GM12878 (cell line): Measurements from ENCODE around the gene PLCG2. TPM values are rescaled to one million over a fixed set of nuclear protein-coding genes. Genes with fewer than 3 reads are reported as not detected.

ENCODE experiments used
- BHLHE40 ChIP-seq, 2 experiments: fragments of 450-650 bp in 1 of 2; IDR thresholded peaks; 2 replicates each; pipeline ENCODE4 v1.6.1; 2011 to 2017; ENCODE audit warnings: low read depth in 2 of 2, borderline replicate concordance in 1 of 2, improper control_type of control experiment in 1 of 2, low read length in 1 of 2, mild to moderate bottlenecking in 1 of 2
- BMI1 ChIP-seq: fragments of 450-650 bp; IDR thresholded peaks from 2 replicates; pipeline ENCODE4 v1.6.1; 2016; ENCODE audit warnings: mild to moderate bottlenecking, moderate library complexity, borderline replicate concordance
- BRCA1 ChIP-seq: IDR thresholded peaks from 2 replicates; pipeline ENCODE4 v1.6.1; 2011; ENCODE audit warnings: low read depth, low read length, improper control_type of control experiment
- CBX3 ChIP-seq: fragments of 200-600 bp; sonication (generic); IDR thresholded peaks from 2 replicates; pipeline ENCODE4 v1.6.1; 2016; ENCODE audit warnings: low read depth, borderline replicate concordance
- CHD2 ChIP-seq: IDR thresholded peaks from 2 replicates; pipeline ENCODE4 v1.6.1; 2011; ENCODE audit warnings: low read depth, low read length, improper control_type of control experiment, borderline replicate concordance
- CHD4 ChIP-seq: fragments of 200-600 bp; sonication (generic); IDR thresholded peaks from 2 replicates; pipeline ENCODE4 v1.6.1; 2016; ENCODE audit warnings: mild to moderate bottlenecking
- ETV6 ChIP-seq, 2 experiments: fragments of 450-650 bp in 1 of 2; IDR thresholded peaks in 1 of 2; conservative IDR thresholded peaks in 1 of 2; 2 replicates each; pipeline ENCODE4 v1.6.1; 2014; ENCODE audit warnings: antibody characterized with exemption in 1 of 2, borderline replicate concordance in 1 of 2, low read depth in 1 of 2, mild to moderate bottlenecking in 1 of 2, moderate library complexity in 1 of 2
- EZH2 ChIP-seq: IDR thresholded peaks from 2 replicates; pipeline ENCODE4 v1.6.1; 2012; ENCODE audit warnings: low read depth, mild to moderate bottlenecking, control low read depth, inconsistent platforms, low read length, borderline replicate concordance; ENCODE audit not compliant: control insufficient read depth
- KLF5 ChIP-seq: fragments of 450-650 bp; IDR thresholded peaks from 2 replicates; pipeline ENCODE4 v1.6.1; 2014; ENCODE audit warnings: mild to moderate bottlenecking; ENCODE audit not compliant: partially characterized antibody
- MEF2A ChIP-seq: IDR thresholded peaks from 2 replicates; pipeline ENCODE4 v1.6.1; 2011; ENCODE audit warnings: low read depth, mild to moderate bottlenecking, low read length, moderate library complexity; ENCODE audit not compliant: insufficient read depth
- MTA2 ChIP-seq: fragments of 450-650 bp; IDR thresholded peaks from 2 replicates; pipeline ENCODE4 v1.6.1; 2016; ENCODE audit warnings: low read depth, mild to moderate bottlenecking, moderate library complexity
- MYC ChIP-seq: IDR thresholded peaks from 2 replicates; pipeline ENCODE4 v1.6.1; 2011; ENCODE audit warnings: mild to moderate bottlenecking, low read length, moderate library complexity, inconsistent platforms; ENCODE audit not compliant: insufficient read depth, insufficient replicate concordance, insufficient read length, severe bottlenecking
- NR2F1 ChIP-seq: fragments of 450-650 bp; conservative IDR thresholded peaks from 2 replicates; pipeline ENCODE4 v1.6.1; 2017; ENCODE audit warnings: mild to moderate bottlenecking
- NRF1 ChIP-seq: conservative IDR thresholded peaks from 2 replicates; pipeline ENCODE4 v1.6.1; 2011; ENCODE audit warnings: mild to moderate bottlenecking, low read depth, low read length, improper control_type of control experiment
- POLR2AphosphoS5 ChIP-seq: IDR thresholded peaks from 2 replicates; pipeline ENCODE4 v1.6.1; 2011; ENCODE audit warnings: mild to moderate bottlenecking, low read length, inconsistent platforms
- RAD21 ChIP-seq: IDR thresholded peaks from 2 replicates; pipeline ENCODE4 v1.6.1; 2011; ENCODE audit warnings: mild to moderate bottlenecking, low read depth, low read length, moderate library complexity; ENCODE audit not compliant: insufficient read depth
- SPI1 ChIP-seq: IDR thresholded peaks from 2 replicates; pipeline ENCODE4 v1.6.1; 2011; ENCODE audit warnings: low read depth, mild to moderate bottlenecking, low read length, moderate library complexity, borderline replicate concordance; ENCODE audit not compliant: insufficient read depth
- SUZ12 ChIP-seq: fragments of 200-600 bp; sonication (generic); IDR thresholded peaks from one replicate; pipeline ENCODE4 v1.6.1; 2018; ENCODE audit warnings: antibody characterized with exemption, mild to moderate bottlenecking; ENCODE audit not compliant: unreplicated experiment
- YBX1 ChIP-seq: fragments of 450-650 bp; IDR thresholded peaks from 2 replicates; pipeline ENCODE4 v1.6.1; 2016; ENCODE audit warnings: antibody characterized with exemption
- ZNF207 ChIP-seq: fragments of 450-650 bp; IDR thresholded peaks from 2 replicates; pipeline ENCODE4 v1.6.1; 2014; ENCODE audit warnings: antibody characterized with exemption, mild to moderate bottlenecking, borderline replicate concordance
- ZNF622 ChIP-seq: fragments of 450-650 bp; IDR thresholded peaks from 2 replicates; pipeline ENCODE4 v1.6.1; 2017; ENCODE audit warnings: mild to moderate bottlenecking, inconsistent platforms
- polyA plus RNA-seq, 11 experiments: library from polyadenylated mRNA; depleted of rRNA in 4 of 11; unstranded in 6 of 11; stranded (reverse) in 5 of 11; fragments of >200 nt; fragmentation: Nextera tagmentation in 4 of 11; fragmentation: Illumina TruSeq in 1 of 11; extraction: Ambion mirVana in 4 of 11; extraction: Trizol in 1 of 11; gene quantifications; 1 replicate in 1 of 11; 2 replicates in 10 of 11; pipeline versions ENCODE4 v1.2.1 to v1.2.3, GENCODE V29; 2011 to 2016; ENCODE audit warnings: inconsistent platforms in 2 of 11, missing spikeins in 2 of 11, low read depth in 1 of 11
- total RNA-seq, 4 experiments: library from RNA; depleted of rRNA in 3 of 4; stranded (reverse); fragments of >200 nt in 3 of 4; fragmentation: Illumina TruSeq in 1 of 4; extraction: Trizol in 1 of 4; gene quantifications; 2 replicates each; pipeline versions ENCODE4 v1.2.1 to v1.2.3, GENCODE V29; 2013 to 2021
- TF ChIP-seq, protein P1 (sequence below): IDR thresholded peaks from 2 replicates; pipeline ENCODE4 v1.6.1; 2012; ENCODE audit warnings: low read depth, low read length, improper control_type of control experiment
- TF ChIP-seq, protein P2 (sequence below): IDR thresholded peaks from 2 replicates; pipeline ENCODE4 v1.6.1; 2012; ENCODE audit warnings: low read depth, low read length, improper control_type of control experiment
- TF ChIP-seq, protein P3 (sequence below): IDR thresholded peaks from 2 replicates; pipeline ENCODE4 v1.6.1; 2011; ENCODE audit warnings: borderline replicate concordance, low read depth, mild to moderate bottlenecking, moderate library complexity, mixed read lengths, low read length; ENCODE audit not compliant: insufficient read depth; ENCODE audit errors: extremely low read length

Gene PLCG2
- total and polyA plus RNA-seq, 10 of the 15 experiments (the other 5 are each of a cell fraction or from before 2014, with no cell fraction given), result 47.6 to 256 (median 149) TPM

DNA sequence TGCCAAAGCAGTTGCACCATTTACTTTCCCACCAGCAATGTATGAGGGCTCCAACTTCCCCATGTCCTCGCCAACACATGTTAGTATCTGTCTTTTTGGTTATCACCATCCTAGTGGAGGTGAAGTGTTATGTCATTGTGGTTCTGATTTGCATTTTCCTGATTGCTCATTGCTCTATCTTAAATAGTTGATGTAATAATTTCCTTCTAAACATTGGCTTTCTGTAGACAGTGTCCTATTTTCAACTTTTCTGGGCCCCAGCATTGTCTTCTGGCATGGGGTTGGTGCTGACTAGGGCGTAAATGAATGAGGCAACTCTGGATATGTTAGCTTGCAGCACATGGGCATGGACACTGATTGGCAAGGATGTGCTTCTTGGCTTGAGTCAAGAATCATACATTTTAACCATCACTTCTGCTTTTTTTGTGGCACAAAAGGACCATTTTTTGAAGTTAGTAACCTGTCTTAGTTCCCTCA is 25.1 kb downstream of the PLCG2 start (continued):
- TF ChIP-seq CHD2, result no peak
- TF ChIP-seq RAD21, result no peak; the same call in 1 of the 2 replicates
- no peak for TF ChIP-seq CBX3
- no peak; the same call in 1 of the 2 replicates for TF ChIP-seq MTA2
- no peak for TF ChIP-seq ZNF622
- TF ChIP-seq, protein P1, sequence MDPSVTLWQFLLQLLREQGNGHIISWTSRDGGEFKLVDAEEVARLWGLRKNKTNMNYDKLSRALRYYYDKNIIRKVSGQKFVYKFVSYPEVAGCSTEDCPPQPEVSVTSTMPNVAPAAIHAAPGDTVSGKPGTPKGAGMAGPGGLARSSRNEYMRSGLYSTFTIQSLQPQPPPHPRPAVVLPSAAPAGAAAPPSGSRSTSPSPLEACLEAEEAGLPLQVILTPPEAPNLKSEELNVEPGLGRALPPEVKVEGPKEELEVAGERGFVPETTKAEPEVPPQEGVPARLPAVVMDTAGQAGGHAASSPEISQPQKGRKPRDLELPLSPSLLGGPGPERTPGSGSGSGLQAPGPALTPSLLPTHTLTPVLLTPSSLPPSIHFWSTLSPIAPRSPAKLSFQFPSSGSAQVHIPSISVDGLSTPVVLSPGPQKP, result no peak
- TF ChIP-seq MEF2A, result peak; percentile 46; the same call in 1 of the 2 replicates
- no peak for TF ChIP-seq NRF1
- no peak for TF ChIP-seq CHD4
- no peak for TF ChIP-seq SUZ12
- TF ChIP-seq POLR2AphosphoS5, result no peak
- TF ChIP-seq BRCA1, result no peak
- no peak for TF ChIP-seq BHLHE40 (IDR thresholded peaks at IDR 0.05; ENCODE audit: borderline replicate concordance in 1 of 2, low read depth in 2 of 2, low read length in 1 of 2)
- no peak for TF ChIP-seq BMI1
- TF ChIP-seq, protein P2, sequence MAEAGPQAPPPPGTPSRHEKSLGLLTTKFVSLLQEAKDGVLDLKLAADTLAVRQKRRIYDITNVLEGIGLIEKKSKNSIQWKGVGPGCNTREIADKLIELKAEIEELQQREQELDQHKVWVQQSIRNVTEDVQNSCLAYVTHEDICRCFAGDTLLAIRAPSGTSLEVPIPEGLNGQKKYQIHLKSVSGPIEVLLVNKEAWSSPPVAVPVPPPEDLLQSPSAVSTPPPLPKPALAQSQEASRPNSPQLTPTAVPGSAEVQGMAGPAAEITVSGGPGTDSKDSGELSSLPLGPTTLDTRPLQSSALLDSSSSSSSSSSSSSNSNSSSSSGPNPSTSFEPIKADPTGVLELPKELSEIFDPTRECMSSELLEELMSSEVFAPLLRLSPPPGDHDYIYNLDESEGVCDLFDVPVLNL, result no peak
- TF ChIP-seq EZH2, result no peak
- TF ChIP-seq SPI1, result peak; percentile 96
- no peak for TF ChIP-seq ZNF207
- TF ChIP-seq MYC, result no peak
- TF ChIP-seq NR2F1, result no peak
- no peak for TF ChIP-seq ETV6 (conservative IDR thresholded peaks at IDR 0.05 in 1 of 2, IDR thresholded peaks at IDR 0.05 in 1 of 2; ENCODE audit: borderline replicate concordance in 1 of 2, low read depth in 1 of 2)
- TF ChIP-seq, protein P3, sequence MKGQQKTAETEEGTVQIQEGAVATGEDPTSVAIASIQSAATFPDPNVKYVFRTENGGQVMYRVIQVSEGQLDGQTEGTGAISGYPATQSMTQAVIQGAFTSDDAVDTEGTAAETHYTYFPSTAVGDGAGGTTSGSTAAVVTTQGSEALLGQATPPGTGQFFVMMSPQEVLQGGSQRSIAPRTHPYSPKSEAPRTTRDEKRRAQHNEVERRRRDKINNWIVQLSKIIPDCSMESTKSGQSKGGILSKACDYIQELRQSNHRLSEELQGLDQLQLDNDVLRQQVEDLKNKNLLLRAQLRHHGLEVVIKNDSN, result no peak
- TF ChIP-seq YBX1, result no peak
- TF ChIP-seq KLF5, result peak; percentile 24
